Measurements from ENCODE around the gene CSF1R.

CSF1R gene

GRCh38 chr5:150085950-150086715 lies at the start of gene CSF1R:
TSS of gene CSF1R (minus strand) at chr5:150086554. CDS start at chr5:150086427, 127 bp downstream.
- DNase-seq (ENCODE audit: low read depth) = no peak

GRCh38 chr5:150135557-150136304 lies 49.4 kb upstream of the CSF1R start:
- DNase-seq (ENCODE audit: low read depth) = no peak

- no peak for DNase-seq (ENCODE audit: low read depth)
These were observed 47.8 kb upstream of the CSF1R start for GRCh38 chr5:150134198-150134588.

GRCh38 chr5:150133581-150134197 lies 47.3 kb upstream of the CSF1R start:
- DNase-seq (ENCODE audit: low read depth) = no peak

- DNase-seq (ENCODE audit: low read depth) = no peak
These were observed 46.4 kb upstream of the CSF1R start for GRCh38 chr5:150132740-150133139.

- no peak for DNase-seq (ENCODE audit: low read depth)
These were observed 45.8 kb upstream of the CSF1R start for GRCh38 chr5:150131978-150132694.

- DNase-seq (ENCODE audit: low read depth) = peak; percentile 69
These were observed 45.1 kb upstream of the CSF1R start for GRCh38 chr5:150131461-150131860.

GRCh38 chr5:150130493-150130922 lies 44.2 kb upstream of the CSF1R start:
- no peak for DNase-seq (ENCODE audit: low read depth)

GRCh38 chr5:150129813-150130492 lies 43.6 kb upstream of the CSF1R start:
- peak; percentile 74 for DNase-seq (ENCODE audit: low read depth)

- DNase-seq (ENCODE audit: low read depth) = no peak
These were observed 43.1 kb upstream of the CSF1R start for GRCh38 chr5:150129454-150129812.

- DNase-seq (ENCODE audit: low read depth) = no peak
These were observed 40.5 kb upstream of the CSF1R start for GRCh38 chr5:150126921-150127265.

GRCh38 chr5:150126199-150126920 lies 40.0 kb upstream of the CSF1R start:
- no peak for DNase-seq (ENCODE audit: low read depth)

GRCh38 chr5:150125334-150125733 lies 39.0 kb upstream of the CSF1R start:
- no peak for DNase-seq (ENCODE audit: low read depth)

- DNase-seq (ENCODE audit: low read depth) = no peak
These were observed 38.2 kb upstream of the CSF1R start for GRCh38 chr5:150124596-150124995.

GRCh38 chr5:150124111-150124557 lies 37.8 kb upstream of the CSF1R start:
- no peak for DNase-seq (ENCODE audit: low read depth)

- no peak for DNase-seq (ENCODE audit: low read depth)
These were observed 37.2 kb upstream of the CSF1R start for GRCh38 chr5:150123542-150123941.

- DNase-seq (ENCODE audit: low read depth) = no peak
These were observed 36.5 kb upstream of the CSF1R start for GRCh38 chr5:150122536-150123481.

- no peak for DNase-seq (ENCODE audit: low read depth)
These were observed 35.8 kb upstream of the CSF1R start for GRCh38 chr5:150122158-150122510.

GRCh38 chr5:150121448-150122157 lies 35.2 kb upstream of the CSF1R start:
- DNase-seq (ENCODE audit: low read depth) = no peak
